Neuronal stem cell (in vitro differentiated cells): ENCODE measurements around the gene RNF13.

Source experiments
- DNase-seq: peaks from one replicate; pipeline ENCODE4 v3.0.0-alpha.2; 2013; ENCODE audit warnings: low spot score
- H2AFZ ChIP-seq: one replicate; pipeline ENCODE4 v1.6.1; 2013; ENCODE audit warnings: mild to moderate bottlenecking, low read length, inconsistent platforms
- H2AK5ac ChIP-seq: 2 replicates; pipeline ENCODE4 v1.6.1; 2013; ENCODE audit warnings: low read depth, mild to moderate bottlenecking, inconsistent platforms, low read length, moderate library complexity, mixed read lengths
- H2BK120ac ChIP-seq: 2 replicates; pipeline ENCODE4 v1.6.1; 2013; ENCODE audit warnings: low read depth, mild to moderate bottlenecking, inconsistent platforms, low read length, moderate library complexity, mixed read lengths
- H2BK12ac ChIP-seq: one replicate; pipeline ENCODE4 v1.6.1; 2013; ENCODE audit warnings: low read length, inconsistent platforms
- H2BK15ac ChIP-seq: 2 replicates; pipeline ENCODE4 v1.6.1; 2013; ENCODE audit warnings: mild to moderate bottlenecking, low read length, inconsistent platforms, mixed read lengths
- H2BK5ac ChIP-seq: one replicate; pipeline ENCODE4 v1.6.1; 2013; ENCODE audit warnings: inconsistent platforms, mild to moderate bottlenecking, low read length, moderate library complexity
- H3K14ac ChIP-seq: one replicate; pipeline ENCODE4 v1.6.1; 2013; ENCODE audit warnings: low read length, inconsistent platforms
- H3K18ac ChIP-seq: 2 replicates; pipeline ENCODE4 v1.6.1; 2013; ENCODE audit warnings: low read length, inconsistent platforms
- H3K23ac ChIP-seq: 2 replicates; pipeline ENCODE4 v1.6.1; 2013; ENCODE audit warnings: low read depth, mild to moderate bottlenecking, mixed read lengths, low read length, inconsistent platforms; ENCODE audit not compliant: poor library complexity
- H3K27ac ChIP-seq: replicated peaks from 3 replicates; pipeline ENCODE4 v1.5.1; 2013; ENCODE audit warnings: low read length, inconsistent platforms
- H3K27me3 ChIP-seq, 3 experiments: 2 replicates each; pipeline ENCODE4 v1.6.1; 2013; ENCODE audit warnings: low read length in 3 of 3, mild to moderate bottlenecking in 2 of 3, inconsistent platforms in 1 of 3, low read depth in 1 of 3, mixed read lengths in 1 of 3, moderate library complexity in 1 of 3; ENCODE audit not compliant: control insufficient read depth in 3 of 3, insufficient read depth in 3 of 3
- H3K36me3 ChIP-seq, 2 donors: replicated peaks in 1 of 2; 2 replicates each; pipeline ENCODE4 v1.6.1; 2013; ENCODE audit warnings: low read length in 2 of 2; ENCODE audit not compliant: control insufficient read depth in 2 of 2, insufficient read depth in 2 of 2
- H3K4ac ChIP-seq: 2 replicates; pipeline ENCODE4 v1.6.1; 2013; ENCODE audit warnings: inconsistent platforms, mild to moderate bottlenecking, low read length, moderate library complexity
- H3K4me1 ChIP-seq, 2 donors: 1 replicate in 1 of 2; 2 replicates in 1 of 2; pipeline ENCODE4 v1.6.1; 2013; ENCODE audit warnings: low read length in 2 of 2, low read depth in 1 of 2; ENCODE audit not compliant: control insufficient read depth in 2 of 2, insufficient read depth in 1 of 2
- H3K4me2 ChIP-seq: one replicate; pipeline ENCODE4 v1.6.1; 2013; ENCODE audit warnings: mild to moderate bottlenecking, low read length, inconsistent platforms; ENCODE audit not compliant: insufficient read depth, poor library complexity, severe bottlenecking
- H3K4me3 ChIP-seq, 2 donors: 2 replicates each; pipeline ENCODE4 v1.5.1; 2013; ENCODE audit warnings: low read length in 2 of 2, mild to moderate bottlenecking in 2 of 2, inconsistent platforms in 1 of 2, moderate library complexity in 1 of 2
- H3K79me1 ChIP-seq: one replicate; pipeline ENCODE4 v1.6.1; 2013; ENCODE audit warnings: low read depth, mild to moderate bottlenecking, inconsistent platforms, low read length, moderate library complexity
- H3K9ac ChIP-seq: one replicate; pipeline ENCODE4 v1.6.1; 2013; ENCODE audit warnings: mild to moderate bottlenecking, low read depth, low read length, inconsistent platforms; ENCODE audit not compliant: poor library complexity
- H3K9me3 ChIP-seq, 2 donors: replicated peaks in 1 of 2; 2 replicates each; pipeline versions ENCODE3 to v1.6.1; 2013; ENCODE audit warnings: low read length in 2 of 2, mild to moderate bottlenecking in 2 of 2, inconsistent platforms in 1 of 2, low read depth in 1 of 2, mixed read lengths in 1 of 2, moderate library complexity in 1 of 2; ENCODE audit not compliant: control insufficient read depth in 2 of 2, insufficient read depth in 1 of 2
- H4K8ac ChIP-seq: one replicate; pipeline ENCODE4 v1.6.1; 2013; ENCODE audit warnings: low read depth, mild to moderate bottlenecking, inconsistent platforms, low read length, moderate library complexity
- H4K91ac ChIP-seq: one replicate; pipeline ENCODE4 v1.6.1; 2013; ENCODE audit warnings: low read length, low read depth, mild to moderate bottlenecking, inconsistent platforms; ENCODE audit not compliant: poor library complexity
- WGBS, 2 donors: extraction: QIAGEN DNeasy Blood & Tissue Kit; methylation state at CpG; one replicate each; pipeline ENCODE4 v1.1.7; 2013; ENCODE audit warnings: missing lambda C conversion rate in 2 of 2, mixed read lengths in 1 of 2; ENCODE audit not compliant: insufficient read length in 2 of 2, insufficient replicate concordance in 1 of 2; ENCODE audit errors: extremely low coverage in 2 of 2; 5-methylcytosine and 5-hydroxymethylcytosine counted together

The RNF13 gene

DNA sequence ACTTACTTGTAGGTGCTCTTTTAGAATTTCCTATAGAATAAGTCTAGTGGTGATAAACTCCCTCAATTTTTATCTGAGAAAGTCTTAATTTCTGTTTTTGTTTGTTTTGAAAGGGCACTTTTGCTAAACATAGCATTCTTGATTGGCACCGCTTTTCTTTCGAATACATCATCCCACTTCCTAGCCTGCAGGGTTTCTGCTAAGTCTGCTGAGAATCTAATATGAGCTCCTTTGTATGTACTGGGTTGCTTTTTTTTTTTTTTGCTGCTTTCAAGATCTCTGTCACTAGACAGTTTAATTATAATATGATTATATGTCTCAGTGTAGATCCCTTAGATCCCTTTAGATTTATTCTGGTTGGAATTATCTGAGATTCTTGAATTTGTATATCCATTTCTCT lies 136.2 kb downstream of the RNF13 start:
- WGBS, 2 donors = no CpG with 5 or more reads among the region's 2 CpGs
- peaks cover 6 to 43% of the 10 kb centered on the region in 2 donors for H3K9me3 ChIP-seq
- DNase-seq = no peak

DNA sequence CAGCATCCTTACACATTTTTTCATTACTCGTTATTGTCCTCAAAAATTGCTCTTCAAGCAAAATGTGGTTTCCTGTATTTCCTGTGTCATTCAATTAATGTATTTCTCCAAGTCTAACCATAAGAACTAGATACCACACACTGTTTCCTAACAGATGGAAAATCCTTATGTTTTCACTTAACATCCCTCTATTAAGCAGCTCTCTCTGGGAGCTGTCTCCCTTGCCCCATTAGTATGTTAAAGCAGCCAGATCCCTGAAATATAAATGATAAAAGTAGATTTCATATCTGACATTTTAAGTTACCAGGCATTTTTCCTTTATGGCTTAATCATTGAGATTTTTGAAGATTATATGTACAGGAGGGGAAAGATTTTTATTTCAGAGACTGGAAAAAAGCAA lies 141.8 kb downstream of the RNF13 start:
- Histone ChIP-seq H2BK120ac (no peak overlapping the region), H3K36me3 (peaks cover 13 to 97% of the 10 kb centered on the region in 2 donors), H3K9me3 (peaks cover 5 to 28% of the 10 kb centered on the region in 2 donors), H4K91ac (no peak overlapping the region), H2BK12ac (no peak overlapping the region), H2AK5ac (no peak overlapping the region), H3K18ac (no peak overlapping the region), H3K4me1 (no peaks in the 10 kb centered on the region), H3K27me3 (no peaks in the 10 kb centered on the region), H2BK15ac (no peak overlapping the region), H3K23ac (no peak overlapping the region), H3K14ac (no peak overlapping the region), H3K9ac (no peak overlapping the region), H3K79me1 (no peaks in the 10 kb centered on the region), H2BK5ac (no peak overlapping the region), H3K4me3 (no peak overlapping the region), H3K4ac (no peak overlapping the region), H2AFZ (no peak overlapping the region), H3K4me2 (no peak overlapping the region), H4K8ac (no peak overlapping the region), H3K27ac (no peak overlapping the region)
- DNase-seq = no peak
- WGBS, 2 donors = no CpG with 5 or more reads among the region's 1 CpG

More for the DNA sequence above, 136.2 kb downstream of the RNF13 start:
- H4K91ac ChIP-seq = no peak overlapping the region
- H2BK5ac ChIP-seq = no peak overlapping the region
- H3K36me3 ChIP-seq = peaks cover 14 to 62% of the 10 kb centered on the region in 2 donors
- no peak overlapping the region for H3K4ac ChIP-seq
- H3K4me3 ChIP-seq = no peak overlapping the region
- no peak overlapping the region for H2BK15ac ChIP-seq
- H4K8ac ChIP-seq = no peak overlapping the region
- H3K4me1 ChIP-seq = no peaks in the 10 kb centered on the region
- H2BK120ac ChIP-seq = no peak overlapping the region
- no peak overlapping the region for H3K14ac ChIP-seq
- no peak overlapping the region for H3K27ac ChIP-seq
- H3K79me1 ChIP-seq = no peaks in the 10 kb centered on the region
- no peak overlapping the region for H3K23ac ChIP-seq
- no peak overlapping the region for H2AFZ ChIP-seq
- no peak overlapping the region for H2AK5ac ChIP-seq
- H3K4me2 ChIP-seq = no peak overlapping the region
- no peak overlapping the region for H2BK12ac ChIP-seq
- H3K18ac ChIP-seq = no peak overlapping the region
- H3K27me3 ChIP-seq = no peaks in the 10 kb centered on the region
- H3K9ac ChIP-seq = no peak overlapping the region

DNA sequence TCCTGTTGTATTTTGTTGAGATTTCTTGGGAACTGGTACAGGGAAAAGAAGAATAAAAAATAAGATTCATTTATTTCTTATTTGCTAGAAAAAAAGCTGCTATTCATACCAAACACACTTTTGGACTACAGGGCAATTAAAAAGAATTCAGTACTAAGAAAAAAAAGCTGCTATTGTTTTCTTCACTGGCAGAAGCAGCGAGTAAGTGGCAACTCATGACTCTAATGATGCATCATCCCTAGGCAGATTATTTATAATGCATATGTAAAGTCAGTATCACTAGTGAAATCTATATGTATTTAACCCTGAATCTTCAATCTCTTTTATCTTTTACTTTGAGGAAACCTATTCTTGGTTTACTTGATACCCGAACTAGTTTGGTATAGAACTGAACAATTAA lies 142.4 kb downstream of the RNF13 start:
- no peaks in the 10 kb centered on the region for H3K27me3 ChIP-seq
- H2BK120ac ChIP-seq = no peak overlapping the region
- no peaks in the 10 kb centered on the region for H3K79me1 ChIP-seq
- H3K36me3 ChIP-seq = peaks cover 11 to 95% of the 10 kb centered on the region in 2 donors
- no peak overlapping the region for H2AK5ac ChIP-seq
- no peak overlapping the region for H3K4ac ChIP-seq
- H3K4me2 ChIP-seq = no peak overlapping the region
- H2BK12ac ChIP-seq = no peak overlapping the region
- H2AFZ ChIP-seq = no peak overlapping the region
- no peak overlapping the region for H4K8ac ChIP-seq
- H3K9me3 ChIP-seq = peaks cover 3 to 21% of the 10 kb centered on the region in 2 donors
- WGBS, 2 donors = no CpG with 5 or more reads among the region's 2 CpGs
- no peak overlapping the region for H4K91ac ChIP-seq
- H3K23ac ChIP-seq = no peak overlapping the region
- H3K27ac ChIP-seq = no peak overlapping the region
- H3K14ac ChIP-seq = no peak overlapping the region
- H3K4me1 ChIP-seq = no peaks in the 10 kb centered on the region
- DNase-seq = no peak
- H3K4me3 ChIP-seq = no peak overlapping the region
- no peak overlapping the region for H3K18ac ChIP-seq
- H2BK5ac ChIP-seq = no peak overlapping the region
- H3K9ac ChIP-seq = no peak overlapping the region
- H2BK15ac ChIP-seq = no peak overlapping the region

DNA sequence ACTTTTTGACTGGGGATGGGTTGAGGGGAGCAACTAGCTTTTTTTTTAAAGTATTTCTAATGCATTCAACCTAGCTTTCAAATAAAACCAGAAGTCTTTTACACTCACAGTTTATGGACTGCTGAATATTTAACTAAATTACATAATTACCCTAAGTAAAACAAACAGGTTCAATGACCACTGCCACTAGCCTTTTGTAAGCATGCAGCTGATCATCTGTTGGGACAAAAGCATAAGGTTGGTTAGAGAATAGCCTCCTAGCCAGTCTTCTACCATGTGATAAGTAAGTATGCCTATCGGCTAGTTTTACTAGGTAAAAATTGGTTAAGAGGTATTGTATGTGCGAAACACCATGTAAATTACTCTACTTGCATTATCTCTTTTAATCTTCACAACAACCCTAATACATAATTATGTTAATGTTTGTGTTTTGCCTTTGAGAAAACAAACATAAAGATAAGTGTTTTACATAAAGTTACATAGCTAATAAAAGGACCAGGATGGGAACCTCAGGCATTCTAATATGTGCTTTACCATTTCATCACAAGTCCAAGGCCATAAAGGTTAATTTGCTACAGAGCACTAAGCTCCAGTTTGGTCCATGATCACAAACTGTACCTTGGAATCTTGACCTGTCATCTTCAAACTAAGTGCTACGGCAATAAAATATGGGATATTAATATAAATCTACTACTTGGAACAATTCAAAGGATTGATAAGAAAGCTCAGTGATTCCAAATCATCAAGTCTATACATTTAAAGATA lies 144.5 kb downstream of the RNF13 start:
- Histone ChIP-seq H3K27ac (no peak overlapping the region), H2BK5ac (no peak overlapping the region), H3K9ac (no peak overlapping the region), H3K4me1 (no peaks in the 10 kb centered on the region), H3K79me1 (no peaks in the 10 kb centered on the region), H3K4ac (no peak overlapping the region), H2AK5ac (no peak overlapping the region), H3K14ac (no peak overlapping the region), H3K9me3 (peaks cover 0 to 16% of the 10 kb centered on the region in 2 donors), H3K4me3 (no peak overlapping the region), H2BK15ac (no peak overlapping the region), H3K18ac (no peak overlapping the region), H3K4me2 (no peak overlapping the region), H4K91ac (no peak overlapping the region), H2AFZ (no peak overlapping the region), H3K36me3 (peaks cover 5 to 95% of the 10 kb centered on the region in 2 donors), H3K23ac (no peak overlapping the region), H4K8ac (no peak overlapping the region), H3K27me3 (no peaks in the 10 kb centered on the region), H2BK12ac (no peak overlapping the region), H2BK120ac (no peak overlapping the region)
- no CpG with 5 or more reads among the region's 3 CpGs for WGBS, 2 donors
- no peak for DNase-seq
